ENCODE data around the gene ABLIM3.

- TF ChIP-seq YY1 (IDR thresholded peaks at IDR 0.05; ENCODE audit: low read depth) (no peak), RAD21 (IDR thresholded peaks at IDR 0.05; ENCODE audit: low read length) (no peak), EP300 (IDR thresholded peaks at IDR 0.05; ENCODE audit: borderline replicate concordance in 1 of 2, low read depth in 1 of 2, low read length in 1 of 2) (no peak), FOXM1 (IDR thresholded peaks at IDR 0.05; ENCODE audit: low read depth) (no peak), TEAD4 (IDR thresholded peaks at IDR 0.05; ENCODE audit: borderline replicate concordance, insufficient read depth) (no peak), TAF1 (IDR thresholded peaks at IDR 0.05; ENCODE audit: borderline replicate concordance, low read depth, low read length) (no peak), EZH2phosphoT487 (IDR thresholded peaks at IDR 0.05; ENCODE audit: borderline replicate concordance, low read depth) (no peak), ZBTB33 (IDR thresholded peaks at IDR 0.05; ENCODE audit: borderline replicate concordance, low read depth) (no peak), MAX (IDR thresholded peaks at IDR 0.05; ENCODE audit: low read depth) (no peak), SIN3A (IDR thresholded peaks at IDR 0.05; ENCODE audit: borderline replicate concordance, low read depth, low read length) (no peak), POLR2AphosphoS5 (IDR thresholded peaks at IDR 0.05; ENCODE audit: low read depth, low read length) (no peak)
- TF ChIP-seq, protein P1, sequence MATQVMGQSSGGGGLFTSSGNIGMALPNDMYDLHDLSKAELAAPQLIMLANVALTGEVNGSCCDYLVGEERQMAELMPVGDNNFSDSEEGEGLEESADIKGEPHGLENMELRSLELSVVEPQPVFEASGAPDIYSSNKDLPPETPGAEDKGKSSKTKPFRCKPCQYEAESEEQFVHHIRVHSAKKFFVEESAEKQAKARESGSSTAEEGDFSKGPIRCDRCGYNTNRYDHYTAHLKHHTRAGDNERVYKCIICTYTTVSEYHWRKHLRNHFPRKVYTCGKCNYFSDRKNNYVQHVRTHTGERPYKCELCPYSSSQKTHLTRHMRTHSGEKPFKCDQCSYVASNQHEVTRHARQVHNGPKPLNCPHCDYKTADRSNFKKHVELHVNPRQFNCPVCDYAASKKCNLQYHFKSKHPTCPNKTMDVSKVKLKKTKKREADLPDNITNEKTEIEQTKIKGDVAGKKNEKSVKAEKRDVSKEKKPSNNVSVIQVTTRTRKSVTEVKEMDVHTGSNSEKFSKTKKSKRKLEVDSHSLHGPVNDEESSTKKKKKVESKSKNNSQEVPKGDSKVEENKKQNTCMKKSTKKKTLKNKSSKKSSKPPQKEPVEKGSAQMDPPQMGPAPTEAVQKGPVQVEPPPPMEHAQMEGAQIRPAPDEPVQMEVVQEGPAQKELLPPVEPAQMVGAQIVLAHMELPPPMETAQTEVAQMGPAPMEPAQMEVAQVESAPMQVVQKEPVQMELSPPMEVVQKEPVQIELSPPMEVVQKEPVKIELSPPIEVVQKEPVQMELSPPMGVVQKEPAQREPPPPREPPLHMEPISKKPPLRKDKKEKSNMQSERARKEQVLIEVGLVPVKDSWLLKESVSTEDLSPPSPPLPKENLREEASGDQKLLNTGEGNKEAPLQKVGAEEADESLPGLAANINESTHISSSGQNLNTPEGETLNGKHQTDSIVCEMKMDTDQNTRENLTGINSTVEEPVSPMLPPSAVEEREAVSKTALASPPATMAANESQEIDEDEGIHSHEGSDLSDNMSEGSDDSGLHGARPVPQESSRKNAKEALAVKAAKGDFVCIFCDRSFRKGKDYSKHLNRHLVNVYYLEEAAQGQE (IDR thresholded peaks at IDR 0.05; ENCODE audit: low read depth, low read length) = no peak
- TF ChIP-seq, protein P2, sequence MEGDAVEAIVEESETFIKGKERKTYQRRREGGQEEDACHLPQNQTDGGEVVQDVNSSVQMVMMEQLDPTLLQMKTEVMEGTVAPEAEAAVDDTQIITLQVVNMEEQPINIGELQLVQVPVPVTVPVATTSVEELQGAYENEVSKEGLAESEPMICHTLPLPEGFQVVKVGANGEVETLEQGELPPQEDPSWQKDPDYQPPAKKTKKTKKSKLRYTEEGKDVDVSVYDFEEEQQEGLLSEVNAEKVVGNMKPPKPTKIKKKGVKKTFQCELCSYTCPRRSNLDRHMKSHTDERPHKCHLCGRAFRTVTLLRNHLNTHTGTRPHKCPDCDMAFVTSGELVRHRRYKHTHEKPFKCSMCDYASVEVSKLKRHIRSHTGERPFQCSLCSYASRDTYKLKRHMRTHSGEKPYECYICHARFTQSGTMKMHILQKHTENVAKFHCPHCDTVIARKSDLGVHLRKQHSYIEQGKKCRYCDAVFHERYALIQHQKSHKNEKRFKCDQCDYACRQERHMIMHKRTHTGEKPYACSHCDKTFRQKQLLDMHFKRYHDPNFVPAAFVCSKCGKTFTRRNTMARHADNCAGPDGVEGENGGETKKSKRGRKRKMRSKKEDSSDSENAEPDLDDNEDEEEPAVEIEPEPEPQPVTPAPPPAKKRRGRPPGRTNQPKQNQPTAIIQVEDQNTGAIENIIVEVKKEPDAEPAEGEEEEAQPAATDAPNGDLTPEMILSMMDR (IDR thresholded peaks at IDR 0.05) = no peak
Measured at GRCh38 chr5:149177911-149178565, 36.7 kb downstream of the ABLIM3 start.
